PFSK-1 (cell line): ENCODE data around the gene LCE2D.

ENCODE experiments used
- REST ChIP-seq, 2 experiments: IDR thresholded peaks; 2 replicates each; pipeline versions ENCODE4 v1.6.1 to v1.8.0; 2011 to 2012; ENCODE audit warnings: low read depth in 2 of 2, low read length in 2 of 2, control low read depth in 1 of 2, inconsistent platforms in 1 of 2, mild to moderate bottlenecking in 1 of 2, moderate library complexity in 1 of 2; ENCODE audit not compliant: insufficient read depth in 1 of 2
- SIN3A ChIP-seq: IDR thresholded peaks from 2 replicates; pipeline ENCODE4 v1.6.1; 2012; ENCODE audit warnings: mild to moderate bottlenecking, low read length, moderate library complexity, borderline replicate concordance; ENCODE audit not compliant: insufficient read depth
- TAF1 ChIP-seq: IDR thresholded peaks from 2 replicates; pipeline ENCODE4 v1.6.1; 2012; ENCODE audit warnings: low read length, control low read depth, borderline replicate concordance; ENCODE audit not compliant: insufficient read depth

- TF ChIP-seq REST (IDR thresholded peaks at IDR 0.05; ENCODE audit: insufficient read depth in 1 of 2, low read depth in 2 of 2, low read length in 2 of 2) (no peak), TAF1 (no peak), SIN3A (no peak)
Measured at GRCh38 chr1:152654110-152654509, 9.1 kb upstream of the LCE2D start.
